ENCODE data around the gene TOX2.

The TOX2 gene

GRCh38 chr20:43904827-43905177 lies 9.8 kb upstream of the TOX2 start:
- ChIA-PET POLR2A (no interaction called here), CTCF (no interaction called here)
- Histone ChIP-seq H3K36me3 (ENCODE audit: control insufficient read depth in 2 of 2, insufficient read depth in 1 of 2, low read length in 2 of 2) (no peaks in the 10 kb centered on the region), H3K27ac (ENCODE audit: extremely low read depth, low read depth, low read length) (no peak overlapping the region), H3K4me1 (ENCODE audit: control insufficient read depth, insufficient read depth, low read length) (no peaks in the 10 kb centered on the region; the same call in 1 of the 2 replicates), H3K4me3 (ENCODE audit: low read depth, low read length) (no peak overlapping the region), H3K9me3 (ENCODE audit: control insufficient read depth, insufficient read depth, low read depth, low read length) (no peaks in the 10 kb centered on the region)
- TF ChIP-seq YY2 (tag by site-specific recombination; IDR thresholded peaks at IDR 0.05) (no peak), ZNF530 (tag by site-specific recombination; IDR thresholded peaks at IDR 0.05; ENCODE audit: low read depth) (no peak), MZF1 (tag by site-specific recombination; IDR thresholded peaks at IDR 0.05; ENCODE audit: borderline replicate concordance) (no peak), PATZ1 (tag by site-specific recombination; IDR thresholded peaks at IDR 0.05) (no peak), ZNF148 (tag by site-specific recombination; IDR thresholded peaks at IDR 0.05; ENCODE audit: borderline replicate concordance) (no peak), ZFP3 (tag by site-specific recombination; IDR thresholded peaks at IDR 0.05; ENCODE audit: low read depth) (no peak), ZNF184 (tag by site-specific recombination; IDR thresholded peaks at IDR 0.05) (no peak), FEZF1 (tag by site-specific recombination; IDR thresholded peaks at IDR 0.05) (no peak), GLIS1 (tag by site-specific recombination; IDR thresholded peaks at IDR 0.05) (no peak), TCF7L2 (IDR thresholded peaks at IDR 0.05; ENCODE audit: borderline replicate concordance, low read depth, low read length) (no peak), ZNF791 (tag by site-specific recombination; IDR thresholded peaks at IDR 0.05) (no peak), ZNF629 (tag by site-specific recombination; IDR thresholded peaks at IDR 0.05) (no peak)

- no peak overlapping the region for H3K27ac ChIP-seq (ENCODE audit: extremely low read depth, low read depth, low read length)
- H3K4me1 ChIP-seq (ENCODE audit: control insufficient read depth, insufficient read depth, low read length) = no peaks in the 10 kb centered on the region; the same call in 1 of the 2 replicates
- no peak overlapping the region for H3K4me3 ChIP-seq (ENCODE audit: low read depth, low read length)
- TF ChIP-seq ZNF112 (tag by site-specific recombination; IDR thresholded peaks at IDR 0.05) (no peak), ZNF16 (tag by site-specific recombination; IDR thresholded peaks at IDR 0.05; ENCODE audit: low read depth) (no peak), ZNF580 (tag by site-specific recombination; IDR thresholded peaks at IDR 0.05) (no peak), ZNF211 (tag by site-specific recombination; IDR thresholded peaks at IDR 0.05; ENCODE audit: low read depth) (no peak), KLF1 (tag by site-specific recombination; IDR thresholded peaks at IDR 0.05) (no peak), ZFP3 (tag by site-specific recombination; IDR thresholded peaks at IDR 0.05; ENCODE audit: low read depth) (no peak), SALL2 (tag by site-specific recombination; IDR thresholded peaks at IDR 0.05; ENCODE audit: borderline replicate concordance) (no peak), ZNF341 (tag by site-specific recombination; IDR thresholded peaks at IDR 0.05; ENCODE audit: low read depth) (no peak)
- H3K36me3 ChIP-seq (ENCODE audit: control insufficient read depth in 2 of 2, insufficient read depth in 1 of 2, low read length in 2 of 2) = no peaks in the 10 kb centered on the region
- ChIA-PET CTCF (interaction anchor here (0.6 kb wide), 1 partner anchor 41 kb away, joined by 3 read pairs; no protein-coding TSS in a partner anchor), POLR2A (no interaction called here)
- H3K9me3 ChIP-seq (ENCODE audit: control insufficient read depth, insufficient read depth, low read depth, low read length) = no peaks in the 10 kb centered on the region
Observed at GRCh38 chr20:43906505-43907034, 8.1 kb upstream of the TOX2 start.

Data from HEK293 (cell line).